Measurements from ENCODE around the gene IL36RN.

Gene IL36RN

GRCh38 chr2:113061241-113061640, 2.2 kb downstream of the IL36RN start:
- ChIA-PET CTCF (interaction anchor here (1.6 kb wide), 1 partner anchor 9 kb away, joined by 3 read pairs; the partner anchor contains the start of gene IL36B), POLR2A (no interaction called here)
- no peak for DNase-seq (ENCODE audit: extremely low spot score)
- no peak for TF ChIP-seq CTCF (IDR thresholded peaks at IDR 0.05; ENCODE audit: control extremely low read depth, extremely low read depth, low read depth, missing control alignments)

GRCh38 chr2:113061896-113062770, 3.1 kb downstream of the IL36RN start:
- CTCF ChIA-PET, result interaction anchor here (1.6 kb wide), 2 partner anchors 10 to 18 kb away, joined by 3 to 5 read pairs; partner anchors contain the start of gene IL36B
- POLR2A ChIA-PET, result no interaction called here
- TF ChIP-seq CTCF (IDR thresholded peaks at IDR 0.05; ENCODE audit: control extremely low read depth, extremely low read depth, low read depth, missing control alignments), result no peak
- no peak for DNase-seq (ENCODE audit: extremely low spot score)

GRCh38 chr2:113064281-113064680, 5.3 kb downstream of the IL36RN start:
- TF ChIP-seq CTCF (IDR thresholded peaks at IDR 0.05; ENCODE audit: control extremely low read depth, extremely low read depth, low read depth, missing control alignments), result no peak
- CTCF ChIA-PET, result no interaction called here
- POLR2A ChIA-PET, result no interaction called here
- DNase-seq (ENCODE audit: extremely low spot score), result no peak

GRCh38 chr2:113064898-113065297, 5.9 kb downstream of the IL36RN start:
- no peak for TF ChIP-seq CTCF (IDR thresholded peaks at IDR 0.05; ENCODE audit: control extremely low read depth, extremely low read depth, low read depth, missing control alignments)
- ChIA-PET POLR2A (no interaction called here), CTCF (interaction anchor here (0.8 to 1.0 kb wide), 2 partner anchors 15 to 73 kb away, joined by 3 to 4 read pairs; no protein-coding TSS in a partner anchor)
- no peak for DNase-seq (ENCODE audit: extremely low spot score)

- TF ChIP-seq CTCF (IDR thresholded peaks at IDR 0.05; ENCODE audit: control extremely low read depth, extremely low read depth, low read depth, missing control alignments), result no peak
- CTCF ChIA-PET, result interaction anchor here (1.1 to 1.3 kb wide), 2 partner anchors 70 to 126 kb away, joined by 3 to 5 read pairs; no protein-coding TSS in a partner anchor
- DNase-seq (ENCODE audit: extremely low spot score), result no peak
- POLR2A ChIA-PET, result no interaction called here
Measured at GRCh38 chr2:113067681-113068080, 8.7 kb downstream of the IL36RN start, which contains the start of gene IL1F10. IL1F10 (plus strand) TSS chr2:113067970; CDS start chr2:113072739, 4,769 bp downstream.

- ChIA-PET POLR2A (interaction anchor here (0.7 kb wide), 1 partner anchor 8 kb away, joined by 4 read pairs; no protein-coding TSS in a partner anchor), CTCF (interaction anchor here (1.1 to 1.3 kb wide), 2 partner anchors 69 to 127 kb away, joined by 3 to 5 read pairs; no protein-coding TSS in a partner anchor)
- no peak for DNase-seq (ENCODE audit: extremely low spot score)
- TF ChIP-seq CTCF (IDR thresholded peaks at IDR 0.05; ENCODE audit: control extremely low read depth, extremely low read depth, low read depth, missing control alignments), result no peak
Measured at GRCh38 chr2:113068249-113068648, 9.3 kb downstream of the IL36RN start.
